ENCODE data around the gene TPST1.

- TF ChIP-seq CTCF (conservative IDR thresholded peaks at IDR 0.05) (no peak), EZH2 (IDR thresholded peaks at IDR 0.05; ENCODE audit: low read depth) (no peak)
Measured at GRCh38 chr7:66265566-66265965, 60.4 kb downstream of the TPST1 start.

All from PC-9 (cell line).